Liver (tissue), 9 donors: ENCODE measurements around the gene SMPD2. TPM values are rescaled to one million over a fixed set of nuclear protein-coding genes. Genes with fewer than 3 reads are reported as not detected.

Experiments used
- DNase-seq: peaks from one replicate; pipeline ENCODE4 v3.0.0-alpha.2; 2017; ENCODE audit warnings: low spot score
- H3K27ac ChIP-seq, 2 donors: one replicate each; pipeline ENCODE4 v1.7.0; 2013; ENCODE audit warnings: inconsistent platforms in 2 of 2, low read length in 2 of 2, control low read depth in 1 of 2, low read depth in 1 of 2, mild to moderate bottlenecking in 1 of 2
- H3K27me3 ChIP-seq, 4 donors: one replicate each; pipeline versions ENCODE4 v1.6.1 to v1.7.0; 2013; ENCODE audit warnings: low read length in 3 of 4, inconsistent platforms in 1 of 4, mild to moderate bottlenecking in 1 of 4, moderate library complexity in 1 of 4; ENCODE audit not compliant: control insufficient read depth in 4 of 4, insufficient read depth in 4 of 4
- H3K36me3 ChIP-seq, 4 donors: one replicate each; pipeline versions ENCODE4 v1.6.1 to v1.7.0; 2013; ENCODE audit warnings: low read length in 3 of 4, mild to moderate bottlenecking in 3 of 4, low read depth in 1 of 4, moderate library complexity in 1 of 4; ENCODE audit not compliant: control insufficient read depth in 4 of 4, insufficient read depth in 3 of 4
- H3K4me1 ChIP-seq, 4 donors: one replicate each; pipeline versions ENCODE4 v1.6.1 to v1.7.0; 2013; ENCODE audit warnings: low read length in 3 of 4, mild to moderate bottlenecking in 3 of 4, moderate library complexity in 1 of 4; ENCODE audit not compliant: control insufficient read depth in 4 of 4, insufficient read depth in 4 of 4
- H3K4me3 ChIP-seq, 3 donors: one replicate each; pipeline versions ENCODE4 v1.6.1 to v1.7.0; 2013; ENCODE audit warnings: low read length in 3 of 3, control low read depth in 1 of 3, low read depth in 1 of 3, mild to moderate bottlenecking in 1 of 3
- H3K9ac ChIP-seq, 2 donors: one replicate each; pipeline ENCODE4 v1.7.0; 2013; ENCODE audit warnings: low read length in 2 of 2, mild to moderate bottlenecking in 2 of 2, moderate library complexity in 2 of 2, control low read depth in 1 of 2, low read depth in 1 of 2
- H3K9me3 ChIP-seq, 4 donors: one replicate each; pipeline versions ENCODE4 v1.6.1 to v1.7.0; 2013; ENCODE audit warnings: low read length in 3 of 4; ENCODE audit not compliant: control insufficient read depth in 4 of 4
- EGR1 ChIP-seq, 2 donors: IDR thresholded peaks; 2 replicates each; pipeline ENCODE4 v1.6.1; 2016 to 2018; ENCODE audit warnings: antibody characterized with exemption in 2 of 2, low read depth in 2 of 2
- FOXA1 ChIP-seq: IDR thresholded peaks from 2 replicates; pipeline ENCODE4 v1.6.1; 2016; ENCODE audit warnings: antibody characterized with exemption
- FOXA2 ChIP-seq: IDR thresholded peaks from 2 replicates; pipeline ENCODE4 v1.6.1; 2016; ENCODE audit warnings: antibody characterized with exemption
- GABPA ChIP-seq, 2 donors: IDR thresholded peaks in 1 of 2; conservative IDR thresholded peaks in 1 of 2; 2 replicates each; pipeline ENCODE4 v1.6.1; 2016; ENCODE audit warnings: antibody characterized with exemption in 2 of 2, mild to moderate bottlenecking in 1 of 2, moderate library complexity in 1 of 2
- HNF4A ChIP-seq, 2 donors: conservative IDR thresholded peaks; 2 replicates each; pipeline ENCODE4 v1.6.1; 2016; ENCODE audit warnings: antibody characterized with exemption in 2 of 2, mild to moderate bottlenecking in 2 of 2
- JUND ChIP-seq, 2 donors: IDR thresholded peaks; 2 replicates each; pipeline ENCODE4 v1.6.1; 2016; ENCODE audit warnings: antibody characterized with exemption in 2 of 2
- NR2F2 ChIP-seq: IDR thresholded peaks from 2 replicates; pipeline ENCODE4 v1.6.1; 2016; ENCODE audit warnings: antibody characterized with exemption
- RAD21 ChIP-seq, 2 donors: IDR thresholded peaks; 2 replicates each; pipeline ENCODE4 v1.6.1; 2016; ENCODE audit warnings: antibody characterized with exemption in 2 of 2, mild to moderate bottlenecking in 2 of 2
- REST ChIP-seq: IDR thresholded peaks from 2 replicates; pipeline ENCODE4 v1.6.1; 2016; ENCODE audit warnings: antibody characterized with exemption, mild to moderate bottlenecking
- RXRA ChIP-seq, 2 donors: IDR thresholded peaks; 2 replicates each; pipeline ENCODE4 v1.6.1; 2017 to 2018; ENCODE audit warnings: antibody characterized with exemption in 2 of 2, mild to moderate bottlenecking in 1 of 2
- TAF1 ChIP-seq: conservative IDR thresholded peaks from 2 replicates; pipeline ENCODE4 v1.6.1; 2016; ENCODE audit warnings: antibody characterized with exemption, mild to moderate bottlenecking
- YY1 ChIP-seq: IDR thresholded peaks from 2 replicates; pipeline ENCODE4 v1.6.1; 2016; ENCODE audit warnings: antibody characterized with exemption, mild to moderate bottlenecking
- WGBS: extraction: QIAGEN DNeasy Blood & Tissue Kit; methylation state at CpG from one replicate; pipeline ENCODE4 v1.1.7; 2013; 5-methylcytosine and 5-hydroxymethylcytosine counted together
- polyA plus RNA-seq, 2 donors: library from polyadenylated mRNA; stranded (reverse) in 1 of 2; unstranded in 1 of 2; fragments of 200-250 nt in 1 of 2; fragments of >200 nt in 1 of 2; fragmentation: Nextera tagmentation in 1 of 2; extraction: Ambion mirVana in 1 of 2; gene quantifications; one replicate each; pipeline versions ENCODE4 v1.2.1 to v1.2.3, GENCODE V29; 2013 to 2015
- total RNA-seq, 2 donors: library from RNA; depleted of rRNA; stranded (reverse); fragments of >200 nt; gene quantifications; one replicate each; pipeline ENCODE4 v1.2.3, GENCODE V29; 2014
- TF ChIP-seq, protein P1 (sequence below): fragments of 150-350 bp; IDR thresholded peaks from 2 replicates; pipeline ENCODE4 v1.5.1; 2017; ENCODE audit warnings: improper control_type of control experiment, low read depth, low read length; ENCODE audit not compliant: missing input control
- TF ChIP-seq, protein P2 (sequence below): IDR thresholded peaks from 2 replicates; pipeline ENCODE4 v1.6.1; 2016; ENCODE audit warnings: antibody characterized with exemption
- TF ChIP-seq, protein P3 (sequence below): IDR thresholded peaks from 2 replicates; pipeline ENCODE4 v1.6.1; 2016; ENCODE audit warnings: antibody characterized with exemption
- donor health status: healthy.
- donor health status: healthy.
- donor health status: healthy.
- donor health status: healthy.
- donor health status: healthy.

Gene SMPD2
- total and polyA plus RNA-seq, 4 donors = 3.3 to 5.1 (median 4.2) TPM

GRCh38 chr6:109480993-109481480 is 40.5 kb downstream of the SMPD2 start:
- TF ChIP-seq GABPA (IDR thresholded peaks at IDR 0.05 in 1 of 2, conservative IDR thresholded peaks at IDR 0.05 in 1 of 2) = no peak
- TF ChIP-seq RAD21 (IDR thresholded peaks at IDR 0.05) = no peak
- TF ChIP-seq, protein P1, sequence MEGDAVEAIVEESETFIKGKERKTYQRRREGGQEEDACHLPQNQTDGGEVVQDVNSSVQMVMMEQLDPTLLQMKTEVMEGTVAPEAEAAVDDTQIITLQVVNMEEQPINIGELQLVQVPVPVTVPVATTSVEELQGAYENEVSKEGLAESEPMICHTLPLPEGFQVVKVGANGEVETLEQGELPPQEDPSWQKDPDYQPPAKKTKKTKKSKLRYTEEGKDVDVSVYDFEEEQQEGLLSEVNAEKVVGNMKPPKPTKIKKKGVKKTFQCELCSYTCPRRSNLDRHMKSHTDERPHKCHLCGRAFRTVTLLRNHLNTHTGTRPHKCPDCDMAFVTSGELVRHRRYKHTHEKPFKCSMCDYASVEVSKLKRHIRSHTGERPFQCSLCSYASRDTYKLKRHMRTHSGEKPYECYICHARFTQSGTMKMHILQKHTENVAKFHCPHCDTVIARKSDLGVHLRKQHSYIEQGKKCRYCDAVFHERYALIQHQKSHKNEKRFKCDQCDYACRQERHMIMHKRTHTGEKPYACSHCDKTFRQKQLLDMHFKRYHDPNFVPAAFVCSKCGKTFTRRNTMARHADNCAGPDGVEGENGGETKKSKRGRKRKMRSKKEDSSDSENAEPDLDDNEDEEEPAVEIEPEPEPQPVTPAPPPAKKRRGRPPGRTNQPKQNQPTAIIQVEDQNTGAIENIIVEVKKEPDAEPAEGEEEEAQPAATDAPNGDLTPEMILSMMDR = no peak
- TF ChIP-seq JUND (IDR thresholded peaks at IDR 0.05) = no peak
- TF ChIP-seq FOXA1 = no peak
- TF ChIP-seq EGR1 (IDR thresholded peaks at IDR 0.05; ENCODE audit: low read depth in 2 of 2) = no peak
- TF ChIP-seq TAF1 = no peak
- TF ChIP-seq NR2F2 = no peak
- TF ChIP-seq RXRA (IDR thresholded peaks at IDR 0.05) = no peak
- TF ChIP-seq, protein P2, sequence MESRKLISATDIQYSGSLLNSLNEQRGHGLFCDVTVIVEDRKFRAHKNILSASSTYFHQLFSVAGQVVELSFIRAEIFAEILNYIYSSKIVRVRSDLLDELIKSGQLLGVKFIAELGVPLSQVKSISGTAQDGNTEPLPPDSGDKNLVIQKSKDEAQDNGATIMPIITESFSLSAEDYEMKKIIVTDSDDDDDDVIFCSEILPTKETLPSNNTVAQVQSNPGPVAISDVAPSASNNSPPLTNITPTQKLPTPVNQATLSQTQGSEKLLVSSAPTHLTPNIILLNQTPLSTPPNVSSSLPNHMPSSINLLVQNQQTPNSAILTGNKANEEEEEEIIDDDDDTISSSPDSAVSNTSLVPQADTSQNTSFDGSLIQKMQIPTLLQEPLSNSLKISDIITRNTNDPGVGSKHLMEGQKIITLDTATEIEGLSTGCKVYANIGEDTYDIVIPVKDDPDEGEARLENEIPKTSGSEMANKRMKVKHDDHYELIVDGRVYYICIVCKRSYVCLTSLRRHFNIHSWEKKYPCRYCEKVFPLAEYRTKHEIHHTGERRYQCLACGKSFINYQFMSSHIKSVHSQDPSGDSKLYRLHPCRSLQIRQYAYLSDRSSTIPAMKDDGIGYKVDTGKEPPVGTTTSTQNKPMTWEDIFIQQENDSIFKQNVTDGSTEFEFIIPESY = no peak
- TF ChIP-seq YY1 = no peak
- Histone ChIP-seq H3K36me3 (peaks cover 0 to 9% (median 2%) of the 10 kb centered on the region in 4 donors), H3K4me1 (peaks cover 0 to 18% (median 5%) of the 10 kb centered on the region in 4 donors)

GRCh38 chr6:109482905-109483734 is 42.6 kb downstream of the SMPD2 start, which contains the start of gene ZBTB24:
ZBTB24 (minus strand) TSS chr6:109483219; CDS start chr6:109482026, 1,193 bp downstream.
- H3K27me3 ChIP-seq = no peaks in the 10 kb centered on the region
- H3K4me1 ChIP-seq = peaks cover 0 to 18% (median 3%) of the 10 kb centered on the region in 4 donors
- 2% methylated on average over 97 of the region's 97 CpGs for WGBS

More at GRCh38 chr6:109480993-109481480, 40.5 kb downstream of the SMPD2 start:
- Histone ChIP-seq H3K4me3 (no peak overlapping the region), H3K9ac (no peak overlapping the region), H3K9me3 (no peaks in the 10 kb centered on the region), H3K27me3 (no peaks in the 10 kb centered on the region), H3K27ac (no peak overlapping the region)
- 97% methylated on average over 7 of the region's 7 CpGs for WGBS
- no peak for DNase-seq

GRCh38 chr6:109483735-109484057 is 43.2 kb downstream of the SMPD2 start:
- TF ChIP-seq FOXA2 (no peak), REST (no peak), RXRA (IDR thresholded peaks at IDR 0.05) (no peak), TAF1 (no peak), YY1 (no peak), RAD21 (IDR thresholded peaks at IDR 0.05) (no peak)
- TF ChIP-seq, protein P3, sequence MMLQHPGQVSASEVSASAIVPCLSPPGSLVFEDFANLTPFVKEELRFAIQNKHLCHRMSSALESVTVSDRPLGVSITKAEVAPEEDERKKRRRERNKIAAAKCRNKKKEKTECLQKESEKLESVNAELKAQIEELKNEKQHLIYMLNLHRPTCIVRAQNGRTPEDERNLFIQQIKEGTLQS = no peak
- WGBS = 12% methylated on average over 6 of the region's 6 CpGs
- DNase-seq = no peak
- H3K27ac ChIP-seq = no peak overlapping the region
- H3K27me3 ChIP-seq = no peaks in the 10 kb centered on the region
- H3K4me3 ChIP-seq = peak overlapping the region; percentile 60 to 90 (median 65)
- H3K9ac ChIP-seq = no peak overlapping the region
- H3K36me3 ChIP-seq = peaks cover 0 to 9% (median 0%) of the 10 kb centered on the region in 4 donors
- no peaks in the 10 kb centered on the region for H3K9me3 ChIP-seq
- peaks cover 0 to 18% (median 3%) of the 10 kb centered on the region in 4 donors for H3K4me1 ChIP-seq

More at GRCh38 chr6:109482905-109483734, 42.6 kb downstream of the SMPD2 start, which contains the start of gene ZBTB24:
- TF ChIP-seq GABPA (IDR thresholded peaks at IDR 0.05 in 1 of 2, conservative IDR thresholded peaks at IDR 0.05 in 1 of 2) (no peak), HNF4A (conservative IDR thresholded peaks at IDR 0.05) (no peak), EGR1 (IDR thresholded peaks at IDR 0.05; ENCODE audit: low read depth in 2 of 2) (no peak)
- peak; percentile 79 for DNase-seq
- peak within 1 kb of the TSS; percentile 36 to 69 for H3K27ac ChIP-seq
- H3K4me3 ChIP-seq = peak within 1 kb of the TSS; percentile 67 to 90 (median 76)
- peak within 1 kb of the TSS; percentile 5 to 67 for H3K9ac ChIP-seq
- peaks cover 0 to 9% (median 0%) of the 10 kb centered on the region in 4 donors for H3K36me3 ChIP-seq
- H3K9me3 ChIP-seq = no peaks in the 10 kb centered on the region
